LNCaP clone FGC (cell line): Measurements from ENCODE around the gene TMEM79.

Source experiments
- DNase-seq: peaks from one replicate; pipeline ENCODE4 v3.0.0-alpha.2; 2011; ENCODE audit warnings: low read depth
- H3K4me3 ChIP-seq: 2 replicates; pipeline ENCODE4 v1.5.1; 2011; ENCODE audit warnings: mild to moderate bottlenecking, low read depth, low read length, control low read depth
- CTCF ChIP-seq: IDR thresholded peaks from 2 replicates; pipeline ENCODE4 v1.5.1; 2012; ENCODE audit warnings: mild to moderate bottlenecking; ENCODE audit not compliant: control insufficient read depth, insufficient read depth; ENCODE audit errors: extremely low read depth

TMEM79 gene

GRCh38 chr1:156285437-156285836, 1.3 kb downstream of the TMEM79 start:
- no peak for DNase-seq
- TF ChIP-seq CTCF = no peak
- peak overlapping the region; percentile 74 for H3K4me3 ChIP-seq

GRCh38 chr1:156286061-156286460, 1.9 kb downstream of the TMEM79 start:
- TF ChIP-seq CTCF = no peak
- no peak for DNase-seq
- no peak overlapping the region for H3K4me3 ChIP-seq

GRCh38 chr1:156289857-156290256, 5.7 kb downstream of the TMEM79 start:
- peak; percentile 62 for DNase-seq
- no peak for TF ChIP-seq CTCF
- H3K4me3 ChIP-seq = peak overlapping the region; percentile 72

GRCh38 chr1:156291226-156292061, 7.3 kb downstream of the TMEM79 start:
- H3K4me3 ChIP-seq = peak overlapping the region; percentile 72
- no peak for TF ChIP-seq CTCF
- DNase-seq = no peak

GRCh38 chr1:156293098-156293434, 8.9 kb downstream of the TMEM79 start:
- DNase-seq = no peak
- H3K4me3 ChIP-seq = no peak overlapping the region
- TF ChIP-seq CTCF = no peak

- no peak for DNase-seq
- H3K4me3 ChIP-seq = no peak overlapping the region
Measured at GRCh38 chr1:156293895-156294294, 9.8 kb downstream of the TMEM79 start.

More at GRCh38 chr1:156293895-156294294, 9.8 kb downstream of the TMEM79 start:
- no peak for TF ChIP-seq CTCF
